Common myeloid progenitor, CD34-positive (primary cell): ENCODE results near the gene NDFIP2. TPM values are rescaled to one million over a fixed set of nuclear protein-coding genes. Genes with fewer than 3 reads are reported as not detected.

Experiments
- CTCF ChIA-PET: fragments of 350-600 bp; sonication (Branson Sonifier 250); formaldehyde crosslinking; loops from one replicate; lab custom pipeline; 2021; ENCODE audit warnings: antibody characterized with exemption; lab: Charles Lee
- POLR2A ChIA-PET: fragments of 350-600 bp; sonication (Branson Sonifier 250); formaldehyde crosslinking; loops from one replicate; lab custom pipeline; 2021; ENCODE audit warnings: antibody characterized with exemption; lab: Charles Lee
- DNase-seq, 3 donors: peaks; one replicate each; pipeline versions ENCODE4 v3.0.0 to v3.0.0-alpha.2; 2013
- H3K27ac ChIP-seq, 2 experiments: 1 replicate in 1 of 2; 2 replicates in 1 of 2; pipeline ENCODE4 v1.7.0; 2013; ENCODE audit warnings: inconsistent platforms in 2 of 2, low read length in 2 of 2, mild to moderate bottlenecking in 2 of 2, low read depth in 1 of 2, moderate library complexity in 1 of 2; ENCODE audit not compliant: severe bottlenecking in 2 of 2, insufficient read depth in 1 of 2, poor library complexity in 1 of 2
- H3K27me3 ChIP-seq, 5 experiments: replicated peaks in 2 of 5; 1 replicate in 3 of 5; 2 replicates in 2 of 5; pipeline versions ENCODE4 v1.6.1 to v1.7.0; 2013; ENCODE audit warnings: low read length in 4 of 5, mild to moderate bottlenecking in 2 of 5, moderate library complexity in 2 of 5, inconsistent platforms in 1 of 5; ENCODE audit not compliant: insufficient read depth in 5 of 5, control insufficient read depth in 4 of 5
- H3K36me3 ChIP-seq, 4 experiments: 1 replicate in 2 of 4; 2 replicates in 2 of 4; pipeline versions ENCODE4 v1.6.1 to v1.7.0; 2013; ENCODE audit warnings: low read length in 3 of 4, control low read depth in 1 of 4, mild to moderate bottlenecking in 1 of 4; ENCODE audit not compliant: control insufficient read depth in 4 of 4, insufficient read depth in 4 of 4
- H3K4me1 ChIP-seq, 4 experiments: 1 replicate in 3 of 4; 2 replicates in 1 of 4; pipeline versions ENCODE4 v1.6.1 to v1.7.1; 2013; ENCODE audit warnings: low read length in 3 of 4, mild to moderate bottlenecking in 3 of 4, control low read depth in 1 of 4, inconsistent platforms in 1 of 4, moderate library complexity in 1 of 4; ENCODE audit not compliant: control insufficient read depth in 4 of 4, insufficient read depth in 4 of 4; ENCODE audit errors: control extremely low read depth in 1 of 4
- H3K4me3 ChIP-seq, 7 experiments: 1 replicate in 4 of 7; 2 replicates in 3 of 7; pipeline versions ENCODE4 v1.5.1 to v1.7.0; 2013; ENCODE audit warnings: mild to moderate bottlenecking in 7 of 7, low read length in 6 of 7, moderate library complexity in 6 of 7, inconsistent platforms in 2 of 7, low read depth in 2 of 7, control low read depth in 1 of 7; ENCODE audit not compliant: insufficient read depth in 4 of 7, control insufficient read depth in 1 of 7; ENCODE audit errors: extremely low read depth in 1 of 7
- H3K9me3 ChIP-seq, 5 experiments: 1 replicate in 4 of 5; 2 replicates in 1 of 5; pipeline versions ENCODE4 v1.6.1 to v1.7.1; 2013; ENCODE audit warnings: low read length in 4 of 5, mild to moderate bottlenecking in 2 of 5, inconsistent platforms in 1 of 5, low read depth in 1 of 5, moderate library complexity in 1 of 5; ENCODE audit not compliant: control insufficient read depth in 4 of 5, insufficient read depth in 2 of 5; ENCODE audit errors: control extremely low read depth in 1 of 5
- WGBS: methylation state at CpG from one replicate; pipeline ENCODE4 v1.1.5; 2013; ENCODE audit not compliant: insufficient coverage; 5-methylcytosine and 5-hydroxymethylcytosine counted together
- polyA plus RNA-seq: library from polyadenylated mRNA; unstranded; fragments of 120-200 nt; gene quantifications from one replicate; pipeline ENCODE4 v1.2.1, GENCODE V29; 2013

The NDFIP2 gene
- polyA plus RNA-seq: 0.73 TPM

GRCh38 chr13:79480954-79481684 is at the start of gene NDFIP2:
Gene NDFIP2, plus strand, starts transcription at chr13:79481155. Its CDS starts 49 bp downstream, at chr13:79481204.
- peak within 1 kb of the TSS; percentile 40 to 85 (median 70) for H3K4me3 ChIP-seq
- DNase-seq: peak; percentile 80 to 89 (median 87)
- WGBS: under 1% methylated on average over 60 of the region's 74 CpGs
- H3K9me3 ChIP-seq: no peaks in the 10 kb centered on the region
- peak within 1 kb of the TSS in 1 of 2 experiments; percentile 43 for H3K27ac ChIP-seq
- peaks cover 13 to 78% (median 40%) of the 10 kb centered on the region in 5 experiments for H3K27me3 ChIP-seq
- CTCF ChIA-PET: interaction anchor here (0.7 to 3.8 kb wide), 5 partner anchors 21 to 60 kb away, joined by 3 to 14 read pairs (median 3); no protein-coding TSS in a partner anchor
- H3K4me1 ChIP-seq: peaks cover 12 to 24% (median 18%) of the 10 kb centered on the region in 4 experiments
- H3K36me3 ChIP-seq: no peaks in the 10 kb centered on the region
- POLR2A ChIA-PET: no interaction called here

- no peak overlapping the region for H3K4me3 ChIP-seq
- no peaks in the 10 kb centered on the region for H3K4me1 ChIP-seq
- no peak overlapping the region for H3K27ac ChIP-seq
- H3K27me3 ChIP-seq: no peaks in the 10 kb centered on the region
- CTCF ChIA-PET: interaction anchor here (0.7 to 2.0 kb wide), 4 partner anchors 8 to 108 kb away, joined by 3 to 13 read pairs (median 6); no protein-coding TSS in a partner anchor
- no peak for DNase-seq
- 96% methylated on average over 6 of the region's 6 CpGs for WGBS
- no peaks in the 10 kb centered on the region for H3K9me3 ChIP-seq
- POLR2A ChIA-PET: no interaction called here
- no peaks in the 10 kb centered on the region for H3K36me3 ChIP-seq
Observed at GRCh38 chr13:79432086-79432485, 48.9 kb upstream of the NDFIP2 start.

GRCh38 chr13:79432992-79433391 is 48.0 kb upstream of the NDFIP2 start:
- 94% methylated on average over 8 of the region's 11 CpGs for WGBS
- no peaks in the 10 kb centered on the region for H3K9me3 ChIP-seq
- DNase-seq: no peak
- ChIA-PET POLR2A (no interaction called here), CTCF (interaction anchor here (1.0 to 2.0 kb wide), 3 partner anchors 9 to 107 kb away, joined by 3 to 13 read pairs (median 10); no protein-coding TSS in a partner anchor)
- H3K4me3 ChIP-seq: no peak overlapping the region
- no peaks in the 10 kb centered on the region for H3K36me3 ChIP-seq
- H3K27me3 ChIP-seq: no peaks in the 10 kb centered on the region
- no peak overlapping the region for H3K27ac ChIP-seq
- no peaks in the 10 kb centered on the region for H3K4me1 ChIP-seq

- Histone ChIP-seq H3K9me3 (no peaks in the 10 kb centered on the region), H3K4me3 (no peak overlapping the region), H3K36me3 (no peaks in the 10 kb centered on the region), H3K27ac (no peak overlapping the region), H3K27me3 (no peaks in the 10 kb centered on the region), H3K4me1 (no peaks in the 10 kb centered on the region)
- ChIA-PET CTCF (no interaction called here), POLR2A (no interaction called here)
- DNase-seq: no peak
- WGBS: no CpG with 5 or more reads among the region's 1 CpG
Observed at GRCh38 chr13:79434556-79434955, 46.4 kb upstream of the NDFIP2 start.

GRCh38 chr13:79435561-79435990 is 45.4 kb upstream of the NDFIP2 start:
- POLR2A ChIA-PET: no interaction called here
- no peak overlapping the region for H3K4me3 ChIP-seq
- CTCF ChIA-PET: interaction anchor here (0.6 kb wide), 1 partner anchor 89 kb away, joined by 3 read pairs; no protein-coding TSS in a partner anchor

GRCh38 chr13:79439275-79439674 is 41.7 kb upstream of the NDFIP2 start:
- Histone ChIP-seq H3K4me1 (no peaks in the 10 kb centered on the region), H3K9me3 (no peaks in the 10 kb centered on the region), H3K27ac (no peak overlapping the region), H3K4me3 (no peak overlapping the region), H3K27me3 (peaks cover 0 to 2% (median 0%) of the 10 kb centered on the region in 5 experiments), H3K36me3 (no peaks in the 10 kb centered on the region)
- WGBS: no CpG with 5 or more reads among the region's 1 CpG
- no peak for DNase-seq
- POLR2A ChIA-PET: no interaction called here
- CTCF ChIA-PET: no interaction called here

More at GRCh38 chr13:79435561-79435990, 45.4 kb upstream of the NDFIP2 start:
- no peak for DNase-seq
- Histone ChIP-seq H3K4me1 (no peaks in the 10 kb centered on the region), H3K27ac (no peak overlapping the region), H3K27me3 (no peaks in the 10 kb centered on the region), H3K36me3 (no peaks in the 10 kb centered on the region), H3K9me3 (no peaks in the 10 kb centered on the region)
- no CpG with 5 or more reads among the region's 1 CpG for WGBS

- DNase-seq: no peak
- CTCF ChIA-PET: interaction anchor here (1.2 to 1.7 kb wide), 2 partner anchors 99 to 110 kb away, joined by 3 to 4 read pairs; no protein-coding TSS in a partner anchor
- peaks cover 0 to 2% (median 0%) of the 10 kb centered on the region in 5 experiments for H3K27me3 ChIP-seq
- WGBS: 100% methylated on average over 4 of the region's 5 CpGs
- no peak overlapping the region for H3K27ac ChIP-seq
- POLR2A ChIA-PET: no interaction called here
- no peaks in the 10 kb centered on the region for H3K4me1 ChIP-seq
- H3K36me3 ChIP-seq: no peaks in the 10 kb centered on the region
- H3K9me3 ChIP-seq: no peaks in the 10 kb centered on the region
- no peak overlapping the region for H3K4me3 ChIP-seq
Observed at GRCh38 chr13:79440958-79441528, 39.9 kb upstream of the NDFIP2 start.
